IMR-90 (cell line): ENCODE results near the gene KRTAP4-5. TPM values are rescaled to one million over a fixed set of nuclear protein-coding genes. Genes with fewer than 3 reads are reported as not detected.

Experiments
- ATAC-seq: fragments of 200-7000 bp; cut with Tn5 transposase; 2 replicates; pipeline ENCODE4 v1.9.1; 2020; ENCODE audit warnings: low read depth, mild to moderate bottlenecking, moderate library complexity
- BruUV-seq: library from RNA; stranded (reverse); fragments of 400-500 nt; replicated peaks from 2 replicates; lab custom pipeline; 2021; lab: Mats Ljungman, UMichigan
- CTCF ChIA-PET: fragments of 300-600 bp; formaldehyde crosslinking; extraction: SDS; loops from one replicate; lab custom pipeline; 2021; ENCODE audit warnings: antibody characterized with exemption; lab: Yijun Ruan, JAX
- POLR2A ChIA-PET: fragments of 300-600 bp; sonication (Branson Sonifier 250); formaldehyde crosslinking; loops from one replicate; lab custom pipeline; 2022; ENCODE audit warnings: antibody characterized with exemption; ENCODE audit not compliant: unreplicated experiment; lab: Charles Lee
- DNase-seq: peaks from one replicate; pipeline ENCODE4 v3.0.0; 2013
- H2AFZ ChIP-seq: replicated peaks from 2 replicates; pipeline ENCODE3; 2013; ENCODE audit warnings: low read length, mild to moderate bottlenecking; ENCODE audit not compliant: poor library complexity
- H2AK5ac ChIP-seq: 2 replicates; pipeline ENCODE4 v1.6.1; 2013; ENCODE audit warnings: low read depth, low read length, inconsistent platforms
- H2AK9ac ChIP-seq: replicated peaks from 2 replicates; pipeline ENCODE3; 2013; ENCODE audit warnings: mild to moderate bottlenecking, low read depth, low read length, moderate library complexity; ENCODE audit not compliant: poor library complexity
- H2BK120ac ChIP-seq: 2 replicates; pipeline ENCODE4 v1.6.1; 2013; ENCODE audit warnings: low read depth, low read length, inconsistent platforms
- H2BK15ac ChIP-seq: 3 replicates; pipeline ENCODE4 v1.6.1; 2013; ENCODE audit warnings: low read depth, low read length, inconsistent platforms
- H2BK20ac ChIP-seq: 2 replicates; pipeline ENCODE4 v1.6.1; 2013; ENCODE audit warnings: low read depth, mild to moderate bottlenecking, inconsistent platforms, low read length, moderate library complexity
- H2BK5ac ChIP-seq: 2 replicates; pipeline ENCODE4 v1.6.1; 2013; ENCODE audit warnings: mild to moderate bottlenecking, low read depth, low read length, inconsistent platforms; ENCODE audit not compliant: poor library complexity, severe bottlenecking
- H3K14ac ChIP-seq: replicated peaks from 2 replicates; pipeline ENCODE4 v1.6.1; 2013; ENCODE audit warnings: low read depth, low read length, inconsistent platforms
- H3K18ac ChIP-seq: 2 replicates; pipeline ENCODE4 v1.6.1; 2013; ENCODE audit warnings: low read depth, low read length, control low read depth
- H3K23ac ChIP-seq: 2 replicates; pipeline ENCODE4 v1.6.1; 2013; ENCODE audit warnings: low read depth, low read length, inconsistent platforms
- H3K27ac ChIP-seq: 2 replicates; pipeline ENCODE4 v1.5.1; 2013; ENCODE audit warnings: mild to moderate bottlenecking, control low read depth, low read length; ENCODE audit not compliant: insufficient read depth
- H3K27me3 ChIP-seq: 2 replicates; pipeline ENCODE4 v1.6.1; 2013; ENCODE audit warnings: low read length; ENCODE audit not compliant: control insufficient read depth, insufficient read depth
- H3K36me3 ChIP-seq: 2 replicates; pipeline ENCODE4 v1.6.1; 2013; ENCODE audit warnings: low read length, mixed read lengths; ENCODE audit not compliant: control insufficient read depth, insufficient read depth
- H3K4ac ChIP-seq: 2 replicates; pipeline ENCODE4 v1.6.1; 2013; ENCODE audit warnings: low read depth, low read length, inconsistent platforms
- H3K4me1 ChIP-seq: 2 replicates; pipeline ENCODE4 v1.6.1; 2013; ENCODE audit warnings: low read length, mixed read lengths; ENCODE audit not compliant: control insufficient read depth, insufficient read depth
- H3K4me2 ChIP-seq: 2 replicates; pipeline ENCODE4 v1.6.1; 2013; ENCODE audit warnings: low read depth, mild to moderate bottlenecking, control low read depth, low read length, moderate library complexity
- H3K4me3 ChIP-seq: 2 replicates; pipeline ENCODE4 v1.5.1; 2013; ENCODE audit warnings: low read depth, mild to moderate bottlenecking, control low read depth, low read length, moderate library complexity; ENCODE audit not compliant: insufficient read depth
- H3K56ac ChIP-seq: 2 replicates; pipeline ENCODE4 v1.6.1; 2013; ENCODE audit warnings: low read length, inconsistent platforms; ENCODE audit not compliant: insufficient read depth; ENCODE audit errors: extremely low read depth
- H3K79me1 ChIP-seq, 2 experiments: 2 replicates each; pipeline ENCODE4 v1.6.1; 2013; ENCODE audit warnings: low read length in 2 of 2, inconsistent platforms in 1 of 2, low read depth in 1 of 2
- H3K9ac ChIP-seq: 2 replicates; pipeline ENCODE4 v1.6.1; 2013; ENCODE audit warnings: low read depth, low read length, control low read depth
- H3K9me1 ChIP-seq: 2 replicates; pipeline ENCODE4 v1.6.1; 2013; ENCODE audit warnings: low read length, inconsistent platforms; ENCODE audit not compliant: insufficient read depth
- H3K9me3 ChIP-seq: 2 replicates; pipeline ENCODE4 v1.6.1; 2013; ENCODE audit warnings: low read length; ENCODE audit not compliant: control insufficient read depth, insufficient read depth
- H4K20me1 ChIP-seq: 2 replicates; pipeline ENCODE4 v1.6.1; 2013; ENCODE audit warnings: low read length, inconsistent platforms; ENCODE audit not compliant: insufficient read depth
- H4K5ac ChIP-seq: 2 replicates; pipeline ENCODE4 v1.6.1; 2013; ENCODE audit warnings: mild to moderate bottlenecking, low read depth, low read length, control low read depth
- H4K8ac ChIP-seq, 2 experiments: 2 replicates each; pipeline ENCODE4 v1.6.1; 2013; ENCODE audit warnings: low read depth in 2 of 2, low read length in 2 of 2, control low read depth in 1 of 2, inconsistent platforms in 1 of 2
- H4K91ac ChIP-seq: 2 replicates; pipeline ENCODE4 v1.6.1; 2013; ENCODE audit warnings: low read depth, low read length, inconsistent platforms; ENCODE audit not compliant: insufficient read depth
- BHLHE40 ChIP-seq: fragments of 150-350 bp; IDR thresholded peaks from 2 replicates; pipeline ENCODE4 v1.6.1; 2016; ENCODE audit warnings: mild to moderate bottlenecking, low read depth, low read length
- CEBPB ChIP-seq: IDR thresholded peaks from 2 replicates; pipeline ENCODE4 v1.6.1; 2012; ENCODE audit warnings: low read depth, low read length, improper control_type of control experiment
- CHD1 ChIP-seq: IDR thresholded peaks from 2 replicates; pipeline ENCODE4 v1.6.1; 2012; ENCODE audit warnings: low read depth, low read length, improper control_type of control experiment
- CTCF ChIP-seq: conservative IDR thresholded peaks from 2 replicates; pipeline ENCODE4 v1.5.1; 2012; ENCODE audit warnings: mild to moderate bottlenecking, low read depth, low read length, improper control_type of control experiment
- ELK1 ChIP-seq: fragments of 150-350 bp; IDR thresholded peaks from 2 replicates; pipeline ENCODE4 v1.6.1; 2016; ENCODE audit warnings: low read depth, mild to moderate bottlenecking, low read length, moderate library complexity, borderline replicate concordance
- FOS ChIP-seq: fragments of 150-350 bp; IDR thresholded peaks from 2 replicates; pipeline ENCODE4 v1.6.1; 2016; ENCODE audit warnings: low read depth, low read length
- MAFK ChIP-seq: IDR thresholded peaks from 2 replicates; pipeline ENCODE4 v1.6.1; 2012; ENCODE audit warnings: low read depth, low read length, improper control_type of control experiment
- MAZ ChIP-seq: IDR thresholded peaks from 2 replicates; pipeline ENCODE4 v1.6.1; 2012; ENCODE audit warnings: low read depth, mild to moderate bottlenecking, low read length, improper control_type of control experiment, moderate library complexity, borderline replicate concordance
- MXI1 ChIP-seq: IDR thresholded peaks from 2 replicates; pipeline ENCODE4 v1.6.1; 2012; ENCODE audit warnings: low read depth, mild to moderate bottlenecking, low read length, moderate library complexity, borderline replicate concordance
- NFE2L2 ChIP-seq: fragments of 150-350 bp; IDR thresholded peaks from 2 replicates; pipeline ENCODE4 v1.6.1; 2016; ENCODE audit warnings: low read depth, mild to moderate bottlenecking, low read length
- POLR2A ChIP-seq: IDR thresholded peaks from 2 replicates; pipeline ENCODE4 v1.6.1; 2012; ENCODE audit warnings: mild to moderate bottlenecking, low read depth, low read length
- RAD21 ChIP-seq: IDR thresholded peaks from 2 replicates; pipeline ENCODE4 v1.6.1; 2012; ENCODE audit warnings: low read length, improper control_type of control experiment
- RCOR1 ChIP-seq: IDR thresholded peaks from 2 replicates; pipeline ENCODE4 v1.6.1; 2012; ENCODE audit warnings: mild to moderate bottlenecking, low read length, improper control_type of control experiment; ENCODE audit not compliant: insufficient replicate concordance
- RFX5 ChIP-seq: IDR thresholded peaks from 2 replicates; pipeline ENCODE4 v1.8.0; 2012; ENCODE audit warnings: low read depth, mild to moderate bottlenecking, low read length, moderate library complexity
- SMC3 ChIP-seq: fragments of 150-350 bp; IDR thresholded peaks from 2 replicates; pipeline ENCODE4 v1.6.1; 2016; ENCODE audit warnings: low read depth, mild to moderate bottlenecking, antibody characterized with exemption, low read length, moderate library complexity
- USF2 ChIP-seq: fragments of 150-350 bp; IDR thresholded peaks from 2 replicates; pipeline ENCODE4 v1.6.1; 2017; ENCODE audit warnings: mild to moderate bottlenecking, antibody characterized with exemption, low read length, low read depth
- WGBS, 2 experiments: methylation state at CpG; one replicate each; pipeline versions ENCODE4 v1.1.5 to v1.1.7; 2013; ENCODE audit warnings: missing lambda C conversion rate in 2 of 2; ENCODE audit not compliant: insufficient read length in 1 of 2; ENCODE audit errors: extremely low coverage in 2 of 2; 5-methylcytosine and 5-hydroxymethylcytosine counted together
- dilution Hi-C: fragments of 300-500 bp; cut with HindIII; formaldehyde crosslinking; loops from one replicate; pipeline ENCODE4 v1.14.3; 2018; ENCODE audit warnings: low sequenced_read_pairs; ENCODE audit not compliant: unreplicated experiment
- in situ Hi-C: fragments of 300-500 bp; cut with MboI; formaldehyde crosslinking; loops from 3 replicates; pipeline ENCODE4 v1.14.3; 2019; ENCODE audit warnings: low sequenced_read_pairs, inconsistent platforms, mixed read lengths
- intact Hi-C: fragments of 100-400 bp; cut with micrococcal nuclease; formaldehyde crosslinking; loops from 2 replicates; pipeline ENCODE4 v1.10.0; 2022
- polyA plus RNA-seq, 3 experiments: library from polyadenylated mRNA; depleted of rRNA; stranded (reverse); fragments of >200 nt; gene quantifications; 2 replicates each; pipeline ENCODE4 v1.2.3, GENCODE V29; 2012; ENCODE audit warnings: low replicate concordance in 1 of 3
- total RNA-seq: library from RNA; depleted of rRNA; stranded (reverse); fragments of >200 nt; gene quantifications from 2 replicates; pipeline ENCODE4 v1.2.3, GENCODE V29; 2012

KRTAP4-5 gene
- total and polyA plus RNA-seq, 2 of the 4 experiments (the other 2 are of a cell fraction): not detected

GRCh38 chr17:41121742-41122141, 27.9 kb downstream of the KRTAP4-5 start:
- POLR2A ChIA-PET: no interaction called here
- no peak overlapping the region for H3K4me3 ChIP-seq
- no peaks in the 10 kb centered on the region for H3K27me3 ChIP-seq
- no peaks in the 10 kb centered on the region for H3K36me3 ChIP-seq
- no peaks in the 10 kb centered on the region for H4K20me1 ChIP-seq
- H2AFZ ChIP-seq: no peak overlapping the region
- WGBS, 2 experiments: no CpG with 5 or more reads among the region's 2 CpGs
- no peak overlapping the region for H3K27ac ChIP-seq
- no peak overlapping the region; the same call in 1 of the 2 replicates for H3K56ac ChIP-seq
- peak overlapping the region; percentile 67; the same call in 1 of the 3 replicates for H2BK15ac ChIP-seq
- H3K9me3 ChIP-seq: peaks cover 2% of the 10 kb centered on the region; the same call in 1 of the 2 replicates
- peak overlapping the region; percentile 9; the same call in 1 of the 2 replicates for H4K91ac ChIP-seq
- H3K9me1 ChIP-seq: no peaks in the 10 kb centered on the region
- H3K4me2 ChIP-seq: no peak overlapping the region
- H3K79me1 ChIP-seq: no peaks in the 10 kb centered on the region
- TF ChIP-seq MXI1 (no peak), CEBPB (no peak), RAD21 (no peak), BHLHE40 (no peak), POLR2A (no peak), RFX5 (no peak), CTCF (no peak), FOS (no peak), SMC3 (no peak), ELK1 (no peak), USF2 (no peak), MAFK (no peak), CHD1 (no peak), MAZ (no peak), NFE2L2 (no peak), RCOR1 (no peak)
- H4K5ac ChIP-seq: no peak overlapping the region
- no peak for ATAC-seq
- peak overlapping the region; percentile 43; the same call in 1 of the 2 replicates for H2BK120ac ChIP-seq
- no peak overlapping the region for H3K9ac ChIP-seq
- CTCF ChIA-PET: no interaction called here
- no peak overlapping the region for H3K23ac ChIP-seq
- peak overlapping the region; percentile 86 for H2AK5ac ChIP-seq
- DNase-seq: no peak
- H3K4me1 ChIP-seq: no peaks in the 10 kb centered on the region
- no peak overlapping the region for H4K8ac ChIP-seq
- intact Hi-C loops (no loop called here), dilution Hi-C loops (no loop called here), in situ Hi-C loops (no loop called here)
- H2BK5ac ChIP-seq: no peak overlapping the region
- BruUV-seq: no TSS peak
- H2BK20ac ChIP-seq: no peak overlapping the region
- no peak overlapping the region for H3K14ac ChIP-seq
- H3K18ac ChIP-seq: no peak overlapping the region
- peak overlapping the region; percentile 31; the same call in 1 of the 2 replicates for H3K4ac ChIP-seq
- no peak overlapping the region for H2AK9ac ChIP-seq
